HuH-7 (cell line): ENCODE results near the gene LDLRAD3.

Experiments used
- DNase-seq: peaks from one replicate; pipeline ENCODE4 v3.0.0; 2011; ENCODE audit warnings: low spot score

Gene LDLRAD3

GRCh38 chr11:36271794-36272407 lies 328.0 kb downstream of the LDLRAD3 start:
- DNase-seq, result no peak

- DNase-seq, result no peak
Observed at GRCh38 chr11:36273110-36273509, 329.2 kb downstream of the LDLRAD3 start.

DNA sequence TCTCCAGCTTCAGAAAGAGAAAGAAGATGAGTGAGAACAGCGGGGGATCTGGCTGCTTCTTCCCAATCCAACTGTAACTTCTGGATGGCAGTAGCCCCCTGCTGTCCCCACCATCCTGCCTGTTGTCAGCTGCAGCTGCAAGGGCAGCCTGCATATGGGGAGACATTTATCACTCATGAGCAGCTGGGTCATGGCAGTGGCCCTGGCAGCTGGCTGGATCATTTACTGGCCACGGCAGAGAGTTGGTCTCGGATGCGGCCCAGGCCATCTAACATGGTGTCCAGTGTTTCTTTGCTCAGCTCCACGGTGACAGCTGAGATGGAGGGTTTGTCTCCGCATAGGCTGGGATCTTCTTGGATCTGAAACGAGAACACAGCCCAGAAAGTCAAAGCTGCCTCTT lies 330.6 kb downstream of the LDLRAD3 start:
- DNase-seq, result no peak

DNA sequence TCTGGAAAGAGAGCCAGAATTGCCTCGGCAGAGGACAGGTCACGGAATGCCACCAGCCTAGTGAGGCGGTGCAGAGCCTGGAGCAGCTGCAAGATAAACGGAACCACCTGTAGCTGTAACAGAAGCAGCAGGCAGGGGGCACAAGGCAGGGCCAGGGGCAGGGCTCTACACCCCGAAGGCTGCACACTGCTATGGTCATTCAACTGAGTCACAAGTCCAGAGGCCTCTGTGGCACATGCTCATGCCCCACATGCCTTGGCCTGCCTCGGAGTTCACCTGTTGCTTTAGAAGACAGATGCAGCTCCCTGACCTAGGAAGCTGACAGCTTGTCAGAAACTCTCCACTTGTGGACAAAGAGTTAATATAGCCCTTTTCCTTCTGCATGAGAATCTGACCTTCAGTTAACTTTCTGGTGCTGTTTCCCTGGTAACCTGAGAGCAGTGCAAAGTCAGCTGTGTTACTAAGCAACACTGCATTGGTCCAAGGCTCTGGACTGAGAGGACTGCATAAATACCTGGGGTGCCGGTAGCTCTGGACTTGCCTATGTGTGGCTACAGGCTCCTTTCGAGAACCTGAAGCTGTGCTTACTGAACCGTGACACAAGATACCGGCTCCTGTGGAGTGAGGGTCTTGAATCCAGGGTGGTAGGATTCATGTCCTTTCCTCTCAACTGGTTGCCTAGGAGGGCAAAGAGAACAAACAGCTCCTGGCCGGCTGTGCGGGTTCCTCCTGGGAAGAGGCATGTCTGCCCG lies 334.8 kb downstream of the LDLRAD3 start:
- no peak for DNase-seq

GRCh38 chr11:36280531-36280930 lies 336.7 kb downstream of the LDLRAD3 start:
- DNase-seq, result no peak
